HepG2 (cell line): ENCODE measurements around the gene CLPX. TPM values are rescaled to one million over a fixed set of nuclear protein-coding genes. Genes with fewer than 3 reads are reported as not detected.

ENCODE experiments used
- ATAC-seq: fragments of 200-7000 bp; cut with Tn5 transposase; 3 replicates; pipeline ENCODE4 v1.9.1; 2020; ENCODE audit warnings: mild to moderate bottlenecking, moderate library complexity
- BruUV-seq: library from RNA; stranded (reverse); fragments of 400-500 nt; replicated peaks from 2 replicates; lab custom pipeline; 2021; lab: Mats Ljungman, UMichigan
- CTCF ChIA-PET: fragments of 300-600 bp; formaldehyde crosslinking; extraction: SDS; loops from one replicate; lab custom pipeline; 2021; ENCODE audit warnings: low total read pairs, inconsistent platforms, low intra/inter-chr PET ratio; lab: Yijun Ruan, JAX
- POLR2A ChIA-PET: fragments of 350-600 bp; sonication (Branson Sonifier 250); formaldehyde crosslinking; loops from one replicate; lab custom pipeline; 2020; ENCODE audit warnings: antibody characterized with exemption, inconsistent platforms; lab: Yijun Ruan, JAX
- DNase-seq: peaks from one replicate; pipeline ENCODE4 v3.0.0-alpha.2; 2015; ENCODE audit warnings: low spot score
- FAIRE-seq: peaks from 3 replicates; lab custom pipeline; 2011; peaks lifted over from hg19 to GRCh38; lab: Jason Lieb, UNC
- H2AFZ ChIP-seq: one replicate; pipeline ENCODE4 v1.6.1; 2011; ENCODE audit warnings: low read length, inconsistent platforms
- H3K27ac ChIP-seq: fragments of 300-600 bp; 3 replicates; pipeline ENCODE4 v1.8.0; 2011; ENCODE audit warnings: mixed run types, mild to moderate bottlenecking, mixed read lengths, low read length, inconsistent platforms; ENCODE audit not compliant: insufficient read depth; ENCODE audit errors: extremely low read length
- H3K27me3 ChIP-seq, 2 experiments: fragments of 200-600 bp in 1 of 2; 2 replicates in 1 of 2; 3 replicates in 1 of 2; pipeline versions ENCODE4 v1.6.0 to v1.8.0; 2011; ENCODE audit warnings: low read length in 2 of 2, mild to moderate bottlenecking in 2 of 2, moderate library complexity in 2 of 2, inconsistent platforms in 1 of 2; ENCODE audit not compliant: insufficient read depth in 2 of 2, control insufficient read depth in 1 of 2
- H3K36me3 ChIP-seq, 2 experiments: fragments of 200-600 bp in 1 of 2; replicated peaks in 1 of 2; 2 replicates in 1 of 2; 3 replicates in 1 of 2; pipeline versions ENCODE4 v1.5.1 to v1.8.0; 2011; ENCODE audit warnings: low read length in 2 of 2, inconsistent platforms in 1 of 2; ENCODE audit not compliant: insufficient read depth in 2 of 2, control insufficient read depth in 1 of 2
- H3K4me1 ChIP-seq: 2 replicates; pipeline ENCODE4 v1.5.1; 2012; ENCODE audit warnings: low read length, inconsistent platforms; ENCODE audit not compliant: insufficient read depth
- H3K4me2 ChIP-seq: 2 replicates; pipeline ENCODE4 v1.6.0; 2011; ENCODE audit warnings: low read depth, low read length, inconsistent platforms
- H3K4me3 ChIP-seq, 3 experiments: fragments of 200-600 bp in 1 of 3; sonication (generic), shearing (Covaris generic) in 1 of 3; replicated peaks in 1 of 3; 2 replicates each; pipeline ENCODE4 v1.5.1; 2011 to 2016; ENCODE audit warnings: low read length in 3 of 3, inconsistent platforms in 2 of 3, low read depth in 2 of 3, mild to moderate bottlenecking in 2 of 3, control low read depth in 1 of 3, mixed read lengths in 1 of 3; ENCODE audit not compliant: insufficient read depth in 1 of 3
- H3K79me2 ChIP-seq: one replicate; pipeline ENCODE4 v1.6.1; 2011; ENCODE audit warnings: low read length, inconsistent platforms; ENCODE audit not compliant: insufficient read depth
- H3K9ac ChIP-seq: 2 replicates; pipeline ENCODE4 v1.6.0; 2011; ENCODE audit warnings: mild to moderate bottlenecking, low read depth, low read length, inconsistent platforms; ENCODE audit not compliant: insufficient read depth
- H3K9me3 ChIP-seq: 2 replicates; pipeline ENCODE4 v1.5.1; 2012; ENCODE audit warnings: mild to moderate bottlenecking, low read length
- H4K20me1 ChIP-seq: 2 replicates; pipeline ENCODE4 v1.6.0; 2011; ENCODE audit warnings: inconsistent platforms, mild to moderate bottlenecking, low read length, moderate library complexity; ENCODE audit not compliant: insufficient read depth
- ADNP ChIP-seq: sonication (generic); formaldehyde crosslinking; IDR thresholded peaks from 2 replicates; pipeline ENCODE4 v1.4.0; 2020; ENCODE audit warnings: missing genetic modification reagents
- CBFB ChIP-seq: sonication (generic); formaldehyde crosslinking; IDR thresholded peaks from 2 replicates; pipeline ENCODE4 v1.4.0; 2020; ENCODE audit warnings: missing genetic modification reagents
- CBX5 ChIP-seq: sonication (generic); formaldehyde crosslinking; IDR thresholded peaks from 2 replicates; pipeline ENCODE4 v1.4.0; 2020; ENCODE audit warnings: missing genetic modification reagents, borderline replicate concordance
- E2F1 ChIP-seq: sonication (generic); formaldehyde crosslinking; IDR thresholded peaks from 2 replicates; pipeline ENCODE4 v1.5.0; 2020; ENCODE audit warnings: missing genetic modification reagents
- NFKB2 ChIP-seq: sonication (generic); formaldehyde crosslinking; IDR thresholded peaks from 2 replicates; pipeline ENCODE4 v1.4.0; 2020; ENCODE audit warnings: missing genetic modification reagents, borderline replicate concordance
- RARA ChIP-seq: IDR thresholded peaks from 2 replicates; pipeline ENCODE4 v1.6.1; 2016; ENCODE audit warnings: missing genetic modification reagents, missing compliant biosample characterization
- REST ChIP-seq, 2 experiments: IDR thresholded peaks; 2 replicates each; pipeline ENCODE4 v1.6.1; 2011 to 2012; ENCODE audit warnings: low read length in 2 of 2, borderline replicate concordance in 1 of 2, low read depth in 1 of 2, mild to moderate bottlenecking in 1 of 2, moderate library complexity in 1 of 2
- SNRNP70 ChIP-seq: fragments of 200-400 bp; formaldehyde crosslinking; IDR thresholded peaks from 2 replicates; pipeline ENCODE4 v1.6.1; 2017; ENCODE audit warnings: mild to moderate bottlenecking, low read depth, low read length, moderate library complexity
- ZBTB37 ChIP-seq: sonication (generic); formaldehyde crosslinking; IDR thresholded peaks from 2 replicates; pipeline ENCODE4 v1.4.0; 2020; ENCODE audit warnings: mild to moderate bottlenecking, missing genetic modification reagents
- ZMYM3 ChIP-seq: sonication (generic); formaldehyde crosslinking; IDR thresholded peaks from 2 replicates; pipeline ENCODE4 v1.5.1; 2020; ENCODE audit warnings: mild to moderate bottlenecking, missing genetic modification reagents
- ZNF362 ChIP-seq: sonication (generic); formaldehyde crosslinking; IDR thresholded peaks from 2 replicates; pipeline ENCODE4 v1.4.0; 2020; ENCODE audit warnings: missing genetic modification reagents, mild to moderate bottlenecking, borderline replicate concordance
- ZNF382 ChIP-seq: sonication (generic); formaldehyde crosslinking; IDR thresholded peaks from 2 replicates; pipeline ENCODE4 v1.5.0; 2020; ENCODE audit warnings: missing genetic modification reagents, mild to moderate bottlenecking, borderline replicate concordance
- WGBS: methylation state at CpG from one replicate; pipeline ENCODE4 v1.1.6; 2017; ENCODE audit warnings: low lambda C conversion rate; 5-methylcytosine and 5-hydroxymethylcytosine counted together
- in situ Hi-C: cut with HindIII; loops from 2 replicates; pipeline ENCODE4 v1.10.0; 2017; ENCODE audit warnings: low pct_unique_long_range_greater_than_20kb; ENCODE audit not compliant: extremely low pct_ligation_motif_present
- intact Hi-C: fragments of 100-400 bp; cut with micrococcal nuclease; formaldehyde crosslinking; loops from one replicate; pipeline ENCODE4 v1.10.0; 2022; ENCODE audit not compliant: unreplicated experiment
- polyA plus RNA-seq, 8 experiments: library from polyadenylated mRNA; depleted of rRNA in 3 of 8; stranded (reverse) in 7 of 8; unstranded in 1 of 8; fragments of >200 nt; fragmentation: Illumina TruSeq in 4 of 8; extraction: Trizol in 4 of 8; gene quantifications; 2 replicates each; pipeline versions ENCODE4 v1.2.1 to v1.2.3, GENCODE V29; 2011 to 2016; ENCODE audit warnings: low read depth in 4 of 8, missing spikeins in 1 of 8, mixed read lengths in 1 of 8; ENCODE audit not compliant: insufficient read depth in 1 of 8
- total RNA-seq, 5 experiments: library from RNA; depleted of rRNA; stranded (reverse); fragments of >200 nt; fragmentation: Illumina TruSeq; extraction: Trizol; gene quantifications; 2 replicates each; pipeline ENCODE4 v1.2.3, GENCODE V29; 2016; ENCODE audit warnings: low read depth in 1 of 5

The CLPX gene
- total and polyA plus RNA-seq, 2 of the 13 experiments (the other 11 are each of a cell fraction or from before 2014, with no cell fraction given), result 33.9 to 61.3 TPM

- 90% methylated on average over 1 of the region's 6 CpGs for WGBS
Measured at GRCh38 chr15:65211482-65211982, 26.4 kb upstream of the CLPX start.

More at GRCh38 chr15:65211482-65211982, 26.4 kb upstream of the CLPX start:
- CTCF ChIA-PET, result interaction anchor here (1.3 kb wide), 1 partner anchor 22 kb away, joined by 4 read pairs; no protein-coding TSS in a partner anchor
- Histone ChIP-seq H3K4me3 (no peak overlapping the region; a peak in 1 of 6 replicates), H3K79me2 (no peaks in the 10 kb centered on the region), H3K36me3 (no peaks in the 10 kb centered on the region), H3K9ac (no peak overlapping the region), H3K4me1 (peaks cover 23% of the 10 kb centered on the region), H4K20me1 (no peaks in the 10 kb centered on the region), H2AFZ (no peak overlapping the region), H3K4me2 (no peak overlapping the region), H3K27ac (no peak overlapping the region), H3K27me3 (peaks cover 5 to 52% of the 10 kb centered on the region in 2 experiments; a peak in 4 of 5 replicates), H3K9me3 (no peaks in the 10 kb centered on the region)
- intact Hi-C loops, result no loop called here
- DNase-seq (no peak), ATAC-seq (no peak), FAIRE-seq (no peak)
- TF ChIP-seq RARA (CRISPR knock-in tag), result no peak
- TF ChIP-seq CBX5 (CRISPR knock-in tag), result no peak
- TF ChIP-seq ZNF362 (CRISPR knock-in tag), result no peak
- no peak for TF ChIP-seq ADNP
- TF ChIP-seq REST (IDR thresholded peaks at IDR 0.05; ENCODE audit: borderline replicate concordance in 1 of 2, low read depth in 1 of 2, low read length in 2 of 2), result no peak
- TF ChIP-seq ZNF382 (CRISPR knock-in tag), result no peak
- no peak for TF ChIP-seq ZMYM3 (CRISPR knock-in tag)
- TF ChIP-seq SNRNP70, result no peak
- TF ChIP-seq CBFB (CRISPR knock-in tag), result no peak
- TF ChIP-seq E2F1 (CRISPR knock-in tag), result no peak
- no peak for TF ChIP-seq NFKB2
- TF ChIP-seq ZBTB37 (CRISPR knock-in tag), result no peak
- no TSS peak for BruUV-seq
- in situ Hi-C loops, result no loop called here
- POLR2A ChIA-PET, result interaction anchor here (2.4 kb wide), 1 partner anchor 89 kb away, joined by 7 read pairs; no protein-coding TSS in a partner anchor
